ENCODE data around the gene KRT34.
"Not testable (repeated sequence)": the region's sequence is repeated elsewhere in the genome, so short reads cannot be mapped to it uniquely, and the experiment has no call there.

The KRT34 gene

GRCh38 chr17:41360296-41360995 lies 21.7 kb downstream of the KRT34 start:
- no peak for DNase-seq

- DNase-seq: no peak
These were observed 27.6 kb downstream of the KRT34 start for GRCh38 chr17:41354536-41354935.

- DNase-seq: no peak
These were observed 29.3 kb downstream of the KRT34 start for GRCh38 chr17:41352597-41353366.

DNA sequence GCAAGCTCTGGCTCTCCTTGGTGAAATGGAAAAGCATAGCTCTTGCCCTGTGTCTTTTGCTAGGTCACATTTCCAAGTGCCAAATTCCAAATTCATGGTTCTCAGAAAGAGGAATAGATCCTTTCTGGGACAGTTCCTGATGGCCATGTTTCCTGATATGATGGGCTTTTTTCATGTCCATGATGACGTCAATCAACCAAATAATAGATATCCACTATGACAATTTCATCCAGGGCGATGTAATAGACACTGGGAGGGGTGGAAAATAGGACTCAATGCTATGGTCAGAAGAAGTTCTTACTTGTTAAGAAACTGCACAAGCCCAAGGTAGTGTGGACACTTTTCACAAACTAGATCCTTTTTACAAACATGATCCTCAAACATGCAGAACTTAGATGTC lies 30.9 kb downstream of the KRT34 start:
- no peak for DNase-seq

GRCh38 chr17:41350381-41350878 lies 31.7 kb downstream of the KRT34 start, which contains the start of gene KRT33A:
KRT33A (minus strand) TSS chr17:41350828; CDS start chr17:41350767, 61 bp downstream.
- DNase-seq: not testable (repeated sequence)

- no peak for DNase-seq
These were observed 34.0 kb downstream of the KRT34 start for GRCh38 chr17:41347869-41348760.

- DNase-seq: not testable (repeated sequence)
These were observed 35.7 kb downstream of the KRT34 start for GRCh38 chr17:41346421-41346820.

GRCh38 chr17:41345992-41346391 lies 36.1 kb downstream of the KRT34 start:
- no peak for DNase-seq

DNA sequence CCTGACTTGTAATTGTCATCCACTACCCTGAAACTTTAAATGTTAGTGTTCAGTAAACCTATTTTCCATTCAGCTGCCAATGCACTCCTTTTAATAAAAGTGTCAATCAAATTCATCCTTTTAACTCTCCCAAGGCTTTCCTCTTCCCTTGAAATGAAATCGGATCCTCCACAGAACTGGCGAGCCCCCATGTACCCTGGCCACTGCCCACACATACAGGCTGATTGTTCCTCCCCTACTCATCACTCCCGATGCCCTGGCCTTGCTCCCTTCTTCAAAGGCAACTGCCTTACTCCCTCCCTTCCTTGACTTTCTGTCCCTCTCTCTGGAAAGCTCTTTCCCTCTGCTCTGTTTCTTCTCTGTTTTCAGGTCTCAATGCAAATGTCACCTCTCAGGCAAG lies 39.1 kb downstream of the KRT34 start:
- no peak for DNase-seq

GRCh38 chr17:41340934-41341861 lies 40.9 kb downstream of the KRT34 start:
- peak; percentile 61 for DNase-seq

DNA sequence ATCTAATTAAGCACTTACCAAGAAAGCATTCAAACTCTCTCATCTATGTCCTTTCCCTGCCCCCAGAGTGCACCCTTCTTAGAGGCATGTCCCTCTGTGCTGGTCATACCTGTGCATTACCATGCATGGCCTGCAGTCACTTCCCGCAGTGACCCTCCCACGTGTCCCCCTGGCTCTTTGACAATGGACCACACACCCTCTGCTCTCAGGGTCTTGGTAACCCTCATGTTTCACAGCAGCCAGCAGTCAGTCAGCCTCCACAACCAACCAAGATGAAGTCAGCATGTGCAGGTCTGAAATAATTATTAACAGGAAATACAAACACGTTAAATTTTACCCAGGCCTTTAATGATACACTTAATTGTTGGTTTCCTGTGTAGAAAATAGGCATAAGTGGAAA lies 41.6 kb downstream of the KRT34 start:
- DNase-seq: no peak

DNA sequence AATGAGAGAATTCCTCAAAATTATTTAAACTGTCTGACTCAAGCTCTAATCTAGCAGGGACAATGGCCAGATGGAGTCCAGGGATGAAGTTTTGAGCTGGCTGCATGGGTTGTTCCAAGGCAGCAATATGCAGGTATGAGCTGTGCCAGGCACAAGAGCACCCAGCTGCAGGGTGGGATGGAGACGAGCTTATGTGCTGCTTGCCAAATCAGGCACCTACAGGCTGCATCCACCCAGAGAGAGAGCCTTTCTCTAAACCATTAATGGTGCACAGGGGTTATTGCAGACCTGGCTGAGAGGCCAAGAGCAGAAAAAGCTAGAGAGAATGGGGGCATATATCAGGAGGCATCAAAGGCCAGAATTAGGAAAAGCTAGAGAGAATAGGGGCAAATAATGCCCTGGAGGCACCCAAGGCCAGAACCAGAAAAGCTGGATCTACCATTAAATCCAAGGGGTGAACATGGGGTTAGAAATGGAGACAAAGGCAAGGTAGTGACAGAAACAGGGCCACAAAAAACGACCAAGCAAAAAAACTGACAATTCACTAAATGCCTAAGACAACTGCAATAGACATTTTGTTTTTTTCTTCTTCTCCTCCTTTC lies 42.4 kb downstream of the KRT34 start:
- DNase-seq: no peak

GRCh38 chr17:41338961-41339485 lies 43.1 kb downstream of the KRT34 start:
- no peak for DNase-seq

DNA sequence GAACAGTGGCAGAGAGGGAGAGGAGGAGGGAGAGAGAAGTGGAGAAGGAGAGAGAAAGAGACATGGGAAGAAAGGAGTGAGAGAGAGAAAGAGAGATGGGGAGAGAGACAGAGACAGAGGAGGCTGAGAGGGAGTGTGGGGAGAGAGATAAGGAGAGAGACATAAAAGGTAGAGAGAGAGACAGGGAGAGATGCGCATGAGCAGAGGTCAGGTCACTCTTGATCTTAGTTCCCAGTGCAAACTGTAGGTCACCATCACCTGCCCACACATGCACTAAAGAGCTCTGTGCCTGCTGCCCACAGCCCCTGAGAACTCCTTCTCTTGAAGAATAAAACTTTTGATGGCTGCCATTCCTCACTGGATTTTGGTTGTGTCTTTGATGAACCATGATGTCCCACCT lies 46.4 kb downstream of the KRT34 start:
- no peak for DNase-seq

DNA sequence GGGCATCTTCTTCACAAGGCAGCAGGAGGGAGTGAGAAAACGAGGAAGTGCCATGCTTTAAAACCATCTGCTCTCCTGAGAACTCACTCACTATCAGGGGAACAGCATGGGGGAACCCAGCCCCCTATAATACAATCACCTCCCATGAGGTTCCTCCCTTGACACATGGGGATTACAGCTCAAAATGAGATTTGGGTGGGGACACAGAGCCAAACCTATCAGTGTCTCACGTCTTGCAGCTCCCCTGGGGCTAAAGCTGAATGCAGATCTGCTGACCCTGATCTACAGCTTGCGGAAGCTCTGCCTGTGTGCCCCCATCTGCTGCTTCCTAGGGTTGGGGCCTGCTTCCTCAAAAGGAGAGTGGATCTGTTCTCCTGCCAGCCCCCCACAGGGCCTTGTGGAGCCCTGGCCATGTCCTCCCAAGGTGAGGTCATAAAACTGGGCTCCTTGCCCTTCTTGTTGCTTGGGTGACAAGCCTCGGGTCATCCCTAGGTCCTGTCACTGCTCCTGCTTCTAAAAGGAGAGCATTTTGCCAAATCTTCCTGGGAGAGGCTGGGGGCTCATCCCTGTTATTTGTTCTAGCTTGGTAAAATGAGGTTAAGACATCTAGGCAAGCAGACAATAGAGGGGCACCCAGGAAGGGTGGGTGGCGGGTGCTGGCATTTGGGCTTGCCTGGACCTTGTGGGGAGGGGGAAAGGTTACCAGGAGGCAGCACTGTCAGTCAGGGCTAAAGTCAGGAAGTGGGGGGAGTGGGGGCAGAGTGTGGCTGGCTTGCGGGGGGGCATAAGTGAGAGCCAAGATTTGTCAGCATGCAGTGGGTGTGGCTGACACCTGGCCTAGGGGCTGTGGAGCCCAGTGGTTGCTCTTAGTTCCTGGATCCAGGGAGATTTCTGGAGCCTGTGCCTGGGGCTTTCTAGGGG lies 47.5 kb downstream of the KRT34 start:
- DNase-seq: no peak

DNA sequence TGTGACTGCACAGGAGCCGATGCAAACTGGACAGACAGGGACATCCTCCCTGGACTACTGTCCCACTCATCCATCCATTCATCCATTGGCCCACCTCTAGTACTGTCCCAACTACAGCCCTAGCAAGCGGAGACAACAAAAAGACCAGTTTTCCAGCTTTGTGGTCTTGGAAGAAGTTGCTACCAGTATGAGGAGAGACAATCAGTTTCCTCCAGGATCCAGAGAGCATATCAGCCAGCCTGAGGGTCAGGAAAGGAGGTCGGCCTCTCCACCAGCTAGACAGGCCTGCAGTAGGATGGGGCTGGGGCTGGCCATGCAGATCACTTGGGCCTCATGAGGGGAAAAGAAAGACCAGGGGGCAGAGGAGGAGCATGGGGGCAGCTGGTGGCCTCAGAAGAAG lies 48.3 kb downstream of the KRT34 start:
- no peak for DNase-seq

DNA sequence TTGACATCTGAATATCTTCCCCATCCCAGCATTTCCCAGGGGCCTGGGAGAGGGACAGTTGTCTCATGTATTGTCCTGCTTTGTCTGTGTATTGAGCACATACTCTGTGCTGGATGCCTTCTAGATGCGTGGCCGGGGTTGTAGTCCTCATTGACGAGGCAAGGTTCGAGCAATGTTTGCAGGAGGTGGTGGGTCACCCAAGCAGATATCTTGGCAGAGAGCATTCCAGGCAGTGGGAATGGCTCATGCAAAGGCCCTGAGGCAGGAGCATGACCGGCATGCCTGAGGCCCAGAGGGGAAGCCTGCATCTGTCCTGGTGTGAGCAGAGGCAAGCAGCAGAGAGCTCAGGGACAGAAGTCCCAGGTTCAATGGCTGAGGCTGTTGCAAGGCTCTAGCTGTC lies 49.0 kb downstream of the KRT34 start:
- DNase-seq: no peak

DNA sequence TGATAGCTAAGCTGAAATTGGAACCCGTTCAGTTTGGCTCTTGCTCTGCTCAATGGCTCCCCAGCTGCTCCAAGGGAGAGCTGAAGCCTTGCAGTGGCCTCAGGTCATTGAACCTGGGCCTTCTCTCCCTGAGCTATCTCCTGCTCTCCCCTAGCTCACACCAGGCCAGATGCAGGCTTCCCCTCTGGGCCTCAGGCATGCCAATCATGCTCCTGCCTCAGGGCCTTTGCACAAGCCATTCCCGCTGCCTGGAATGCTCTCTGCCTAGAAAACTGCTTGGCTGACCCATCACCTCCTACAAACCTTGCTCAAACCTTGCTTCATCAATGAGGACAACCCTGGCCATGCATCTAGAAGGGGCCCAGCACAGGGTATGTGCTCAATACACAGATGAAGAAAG lies 49.9 kb downstream of the KRT34 start:
- DNase-seq: no peak

DNA sequence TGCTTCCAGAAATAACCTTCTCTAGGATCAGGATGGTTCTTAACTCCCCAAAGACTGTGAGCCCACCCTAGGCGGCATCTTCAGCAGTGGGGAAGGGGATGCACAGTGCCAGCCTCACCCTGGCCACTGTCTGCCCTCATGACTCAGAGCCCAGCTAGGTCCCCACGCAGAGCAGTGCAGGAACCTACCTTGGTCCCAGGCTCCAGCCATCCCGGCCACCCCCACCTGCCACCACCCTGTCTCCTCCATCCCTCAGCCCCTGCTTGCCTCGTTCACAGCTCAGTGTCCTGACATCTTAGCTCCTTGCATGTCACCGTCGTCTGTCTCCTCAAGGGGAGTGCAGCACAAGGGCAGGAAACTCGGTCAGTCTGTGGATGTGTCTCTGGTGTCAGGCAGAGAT lies 50.5 kb downstream of the KRT34 start:
- DNase-seq: no peak

DNA sequence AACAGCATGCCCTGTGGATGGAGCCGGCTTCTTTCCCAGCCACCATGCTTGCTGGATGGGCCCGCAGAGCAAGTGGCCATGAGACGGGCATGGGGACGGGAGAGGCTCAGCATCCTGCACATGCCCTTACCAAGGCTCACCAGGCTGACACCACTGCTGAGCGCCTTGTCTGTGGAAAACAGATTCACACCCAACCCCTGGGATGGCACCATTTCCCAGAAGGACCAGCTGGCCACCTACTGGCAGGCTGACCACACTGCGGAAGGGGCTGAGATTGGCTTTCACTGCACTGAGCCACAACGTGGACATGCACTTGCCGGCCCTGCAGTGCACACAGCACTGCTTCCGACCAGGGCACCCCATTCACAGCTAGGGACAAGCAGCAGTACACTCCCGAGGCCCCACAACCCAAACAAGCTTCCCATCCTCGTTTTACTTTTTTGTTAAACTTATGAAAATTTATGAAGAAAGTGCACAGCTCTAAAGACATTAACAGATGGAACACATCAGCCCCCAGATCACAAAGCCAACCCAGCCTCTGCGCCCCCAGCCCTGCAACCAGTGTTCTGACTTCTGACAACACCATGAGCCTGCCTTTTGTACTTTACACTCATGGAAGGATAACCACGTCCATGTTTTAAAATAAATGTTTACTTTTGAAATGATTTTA lies 52.7 kb downstream of the KRT34 start:
- DNase-seq: peak; percentile 46

Measured in stimulated activated CD4-positive, alpha-beta T cell treated with anti-CD3 and anti-CD28 coated beads, Interleukin-15, amount 100 ng/mL, for 24 hours (primary cell).